Measurements from ENCODE around the gene ATF6.

Gene ATF6

DNA sequence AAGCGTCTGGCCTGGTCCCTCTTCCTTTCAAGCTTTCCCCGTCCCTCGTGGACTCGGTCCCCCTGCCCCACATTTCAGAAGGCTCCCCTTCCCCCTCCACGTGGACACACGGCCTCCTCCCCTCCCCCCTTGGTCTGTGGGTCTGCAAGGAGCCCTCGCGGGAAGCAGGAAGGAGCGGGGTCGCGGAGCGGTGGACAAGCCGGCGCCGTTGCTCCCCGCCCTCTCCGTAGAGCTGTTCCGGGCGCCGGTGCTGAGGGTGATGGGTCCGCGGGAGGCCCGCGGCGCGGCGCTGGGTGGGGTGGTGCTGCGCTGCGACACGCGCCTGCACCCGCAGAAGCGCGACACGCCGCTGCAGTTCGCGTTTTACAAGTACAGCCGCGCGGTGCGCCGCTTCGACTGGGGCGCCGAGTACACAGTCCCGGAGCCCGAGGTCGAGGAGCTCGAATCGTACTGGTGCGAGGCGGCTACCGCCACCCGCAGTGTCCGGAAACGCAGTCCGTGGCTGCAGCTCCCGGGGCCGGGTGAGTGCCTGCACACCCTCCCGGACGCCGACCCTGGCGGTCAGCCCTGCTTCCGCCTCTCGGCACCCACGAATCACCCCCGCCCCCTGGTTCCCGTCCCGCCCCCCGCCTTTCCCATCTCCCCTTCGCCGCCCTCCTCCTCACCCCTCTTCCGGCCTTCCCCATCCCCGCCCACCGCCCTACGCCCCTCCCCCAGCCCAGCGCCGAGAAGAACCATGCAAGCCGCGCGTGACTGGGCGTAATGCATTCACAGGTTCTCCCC, 39.5 kb upstream of the ATF6 start:
- no peak for TF ChIP-seq CTCF (IDR thresholded peaks at IDR 0.05; ENCODE audit: unreplicated experiment in 3 of 3)
- Mint-ChIP-seq H3K9me3 (no peaks in the 10 kb centered on the region), H3K27me3 (ENCODE audit: low read depth) (peaks cover 52% of the 10 kb centered on the region), H3K36me3 (ENCODE audit: low read depth) (no peaks in the 10 kb centered on the region), H3K27ac (peak overlapping the region; percentile 86 to 96 (median 91)), H3K4me1 (peaks cover 5% of the 10 kb centered on the region), H3K4me3 (peak overlapping the region; percentile 93 to 96 (median 96))

- Mint-ChIP-seq H3K4me1 (peaks cover 5% of the 10 kb centered on the region), H3K27me3 (ENCODE audit: low read depth) (peaks cover 46% of the 10 kb centered on the region), H3K9me3 (no peaks in the 10 kb centered on the region), H3K36me3 (ENCODE audit: low read depth) (no peaks in the 10 kb centered on the region), H3K27ac (peak overlapping the region; percentile 86 to 99 (median 91)), H3K4me3 (peak overlapping the region; percentile 93 to 96 (median 96))
- no peak for TF ChIP-seq CTCF (IDR thresholded peaks at IDR 0.05; ENCODE audit: unreplicated experiment in 3 of 3)
Observed at GRCh38 chr1:161727256-161727924, 38.7 kb upstream of the ATF6 start.

GRCh38 chr1:161728376-161729226, 37.5 kb upstream of the ATF6 start:
- H3K27ac Mint-ChIP-seq: peak overlapping the region in 1 of 3 experiments; percentile 57
- H3K9me3 Mint-ChIP-seq: no peaks in the 10 kb centered on the region
- peak overlapping the region; percentile 60 to 93 (median 61) for H3K4me3 Mint-ChIP-seq
- peaks cover 5% of the 10 kb centered on the region for H3K4me1 Mint-ChIP-seq
- no peaks in the 10 kb centered on the region for H3K36me3 Mint-ChIP-seq (ENCODE audit: low read depth)
- H3K27me3 Mint-ChIP-seq (ENCODE audit: low read depth): peaks cover 34% of the 10 kb centered on the region
- TF ChIP-seq CTCF (IDR thresholded peaks at IDR 0.05; ENCODE audit: unreplicated experiment in 3 of 3): no peak

- Mint-ChIP-seq H3K27ac (no peak overlapping the region), H3K9me3 (no peaks in the 10 kb centered on the region), H3K36me3 (ENCODE audit: low read depth) (no peaks in the 10 kb centered on the region), H3K27me3 (ENCODE audit: low read depth) (peaks cover 28% of the 10 kb centered on the region), H3K4me1 (peaks cover 5% of the 10 kb centered on the region), H3K4me3 (peak overlapping the region in 1 of 3 experiments; percentile 3)
- TF ChIP-seq CTCF (IDR thresholded peaks at IDR 0.05; ENCODE audit: unreplicated experiment in 3 of 3): no peak
Observed at GRCh38 chr1:161730050-161730564, 36.0 kb upstream of the ATF6 start.

GRCh38 chr1:161731241-161731640, 34.9 kb upstream of the ATF6 start:
- H3K4me1 Mint-ChIP-seq: no peaks in the 10 kb centered on the region
- H3K27me3 Mint-ChIP-seq (ENCODE audit: low read depth): peaks cover 21% of the 10 kb centered on the region
- peak overlapping the region in 1 of 3 experiments; percentile 26 for H3K4me3 Mint-ChIP-seq
- no peak overlapping the region for H3K27ac Mint-ChIP-seq
- no peaks in the 10 kb centered on the region for H3K36me3 Mint-ChIP-seq (ENCODE audit: low read depth)
- TF ChIP-seq CTCF (IDR thresholded peaks at IDR 0.05; ENCODE audit: unreplicated experiment in 3 of 3): no peak
- no peaks in the 10 kb centered on the region for H3K9me3 Mint-ChIP-seq

Measured in nephron (organoid).